NCI-H187 treated with DMSO at 0.1 percent for 48 hours (cell line): ENCODE data around the gene UPF2.
"Not testable (repeated sequence)": the region's sequence is repeated elsewhere in the genome, so short reads cannot be mapped to it uniquely, and the experiment has no call there.

ENCODE experiments used
- DNase-seq: peaks from one replicate; lab custom pipeline; 2025; lab: John Stamatoyannopoulos, UW

UPF2 gene

DNA sequence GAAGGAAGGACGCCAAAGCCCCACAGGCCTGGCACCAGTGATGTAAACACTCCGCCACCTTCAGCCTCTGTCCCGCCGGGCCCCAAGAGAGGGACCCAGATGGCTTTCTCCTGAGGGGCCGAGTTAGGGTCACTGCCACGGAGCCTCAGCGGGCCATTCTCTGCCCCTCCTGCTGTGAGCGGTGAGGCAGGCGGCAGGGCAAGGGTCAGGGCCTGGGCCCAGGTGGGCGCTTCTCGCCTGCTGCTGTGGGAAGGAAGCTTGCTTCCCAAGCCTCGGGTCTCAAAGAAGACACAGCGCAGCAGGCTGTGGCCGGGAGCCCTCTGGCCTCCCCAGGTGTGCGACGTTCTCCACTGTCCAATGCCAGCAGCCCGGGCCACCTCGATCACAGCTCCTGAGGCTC is 134.7 kb downstream of the UPF2 start:
- DNase-seq, result no peak

DNA sequence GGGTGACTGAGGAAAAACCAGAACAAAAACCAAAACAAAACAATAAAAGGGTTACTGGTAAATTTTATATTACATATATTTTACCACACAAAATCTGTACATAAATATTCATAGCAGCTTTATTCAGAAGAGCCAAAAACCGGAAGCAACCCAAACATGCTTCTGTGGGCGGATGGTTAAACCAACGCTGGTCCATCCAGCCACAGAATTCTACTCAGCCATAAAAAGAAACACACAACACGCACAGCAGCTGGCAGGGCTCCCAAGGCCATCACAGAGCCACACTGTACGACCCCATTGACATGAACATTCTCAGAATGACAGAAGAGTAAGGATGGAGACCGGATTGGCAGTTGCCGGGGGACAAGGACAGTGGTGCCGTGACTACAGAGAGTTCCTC is 135.9 kb downstream of the UPF2 start:
- no peak for DNase-seq

DNA sequence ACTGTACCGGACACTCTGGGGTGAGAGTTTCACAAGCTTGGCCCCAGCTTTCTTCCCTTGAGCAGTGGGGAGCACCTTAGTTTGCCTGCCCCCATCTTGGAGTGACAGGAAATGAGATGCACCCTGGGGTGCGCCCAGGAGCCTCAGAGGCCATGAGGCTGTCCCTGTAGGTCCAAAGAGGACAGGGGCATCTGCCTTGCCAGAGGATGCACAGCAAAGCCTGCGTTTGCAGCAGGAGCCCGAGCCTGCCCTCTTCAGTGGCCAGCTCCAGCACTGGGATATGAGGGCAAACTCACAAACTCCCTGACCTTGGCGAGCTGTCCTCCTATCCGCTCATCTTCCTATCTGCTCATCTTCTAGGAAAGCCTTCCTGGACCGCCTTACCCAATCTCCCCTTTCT is 140.0 kb downstream of the UPF2 start:
- no peak for DNase-seq

DNA sequence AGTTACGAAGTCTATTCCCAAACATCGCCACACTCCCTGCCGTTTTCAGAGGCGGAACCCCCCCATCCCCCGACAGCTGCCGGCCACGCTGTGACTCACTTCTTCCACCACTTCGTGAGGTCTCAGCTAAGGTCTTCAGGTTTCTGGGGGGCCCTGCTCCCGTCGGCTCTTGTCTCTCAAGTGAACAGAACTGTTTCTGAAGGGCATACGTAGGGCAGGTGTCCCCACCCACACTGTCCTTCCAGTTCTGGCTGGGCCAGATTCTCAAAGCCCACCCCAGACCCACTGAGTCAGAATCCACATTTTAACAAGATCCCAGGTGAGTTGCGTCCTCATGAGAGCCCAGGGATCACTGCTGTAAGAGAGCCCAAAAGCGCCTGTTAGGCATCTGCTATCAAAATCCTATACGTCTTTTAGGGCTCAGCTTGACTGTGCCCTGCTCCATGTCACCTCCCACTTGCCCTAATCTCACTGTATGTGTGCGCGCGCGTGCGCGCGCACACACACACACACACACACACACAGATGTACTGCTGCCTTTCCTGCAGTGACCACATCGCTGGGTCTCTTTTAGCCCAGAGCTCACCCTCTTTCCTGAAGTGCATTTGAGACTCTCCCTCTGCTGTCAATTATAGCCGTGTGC is 140.7 kb downstream of the UPF2 start:
- no peak for DNase-seq

DNA sequence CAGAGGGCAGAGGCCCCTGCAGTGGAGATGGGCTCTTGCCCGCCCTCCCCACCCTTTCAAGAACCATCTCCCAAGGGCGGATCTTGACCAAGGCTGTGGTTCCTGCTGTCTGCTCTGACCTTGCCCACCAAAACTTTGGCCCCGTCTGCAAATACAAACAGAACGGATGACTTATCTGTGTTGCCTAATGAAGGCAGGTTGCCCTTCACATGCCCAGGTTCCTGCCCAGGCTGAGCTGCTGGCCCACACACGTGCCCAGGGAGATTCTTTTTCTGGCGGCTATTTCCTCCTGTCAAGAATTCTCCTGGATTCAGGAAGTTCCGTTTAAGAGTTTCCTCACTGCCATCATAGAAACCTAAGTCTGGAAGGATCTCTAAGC is 141.2 kb downstream of the UPF2 start:
- no peak for DNase-seq

DNA sequence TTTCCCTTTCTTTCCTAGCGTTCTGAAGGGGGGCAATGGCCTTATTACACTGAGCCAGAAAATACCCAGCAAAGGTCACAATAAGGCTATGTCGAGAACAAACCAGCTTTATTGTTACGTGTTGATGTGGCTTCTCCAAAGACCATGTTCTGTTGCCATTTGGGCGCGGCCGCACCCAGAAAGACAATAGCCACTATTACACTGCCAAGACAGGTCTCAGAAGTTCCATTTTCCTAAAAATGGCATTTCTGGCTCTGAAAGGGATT is 141.6 kb downstream of the UPF2 start:
- no peak for DNase-seq

DNA sequence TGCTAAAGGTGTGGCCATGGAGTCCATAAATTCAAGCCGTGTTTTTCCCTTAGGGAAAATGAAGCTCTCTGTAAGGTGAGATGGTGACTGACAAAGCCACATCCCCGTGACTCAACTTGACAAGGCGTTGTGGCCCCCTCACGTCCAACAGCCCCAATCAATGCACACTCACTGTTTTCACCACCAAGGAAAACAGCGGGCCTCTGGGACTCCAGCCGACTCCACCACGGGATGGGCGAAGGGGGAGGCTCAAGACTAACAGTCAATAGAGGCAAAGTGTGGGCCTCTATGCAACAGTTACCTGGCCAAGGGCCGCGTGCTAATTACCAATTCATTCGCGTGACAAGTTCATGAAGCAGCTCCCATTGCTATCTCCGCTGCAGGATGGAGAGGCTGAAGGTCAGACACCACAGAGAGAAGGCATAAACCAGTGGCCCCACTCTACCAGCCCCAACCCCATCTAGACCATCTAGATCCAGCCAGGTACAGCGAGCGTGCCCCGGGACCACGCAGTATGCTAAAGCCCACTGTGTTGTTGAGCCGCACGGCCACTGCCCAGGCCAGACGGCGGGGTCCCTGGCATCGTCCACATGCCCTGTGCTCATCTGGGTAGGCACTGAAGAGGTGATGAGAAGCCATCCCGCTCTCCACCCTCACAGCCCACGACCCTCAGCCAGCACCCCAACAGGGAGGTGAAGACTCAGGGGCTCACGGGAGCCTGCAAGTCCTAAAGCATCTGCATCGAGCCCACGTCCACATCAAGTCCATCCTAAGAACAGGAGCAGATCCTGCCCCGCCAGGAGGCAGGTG is 143.3 kb downstream of the UPF2 start:
- DNase-seq, result no peak

DNA sequence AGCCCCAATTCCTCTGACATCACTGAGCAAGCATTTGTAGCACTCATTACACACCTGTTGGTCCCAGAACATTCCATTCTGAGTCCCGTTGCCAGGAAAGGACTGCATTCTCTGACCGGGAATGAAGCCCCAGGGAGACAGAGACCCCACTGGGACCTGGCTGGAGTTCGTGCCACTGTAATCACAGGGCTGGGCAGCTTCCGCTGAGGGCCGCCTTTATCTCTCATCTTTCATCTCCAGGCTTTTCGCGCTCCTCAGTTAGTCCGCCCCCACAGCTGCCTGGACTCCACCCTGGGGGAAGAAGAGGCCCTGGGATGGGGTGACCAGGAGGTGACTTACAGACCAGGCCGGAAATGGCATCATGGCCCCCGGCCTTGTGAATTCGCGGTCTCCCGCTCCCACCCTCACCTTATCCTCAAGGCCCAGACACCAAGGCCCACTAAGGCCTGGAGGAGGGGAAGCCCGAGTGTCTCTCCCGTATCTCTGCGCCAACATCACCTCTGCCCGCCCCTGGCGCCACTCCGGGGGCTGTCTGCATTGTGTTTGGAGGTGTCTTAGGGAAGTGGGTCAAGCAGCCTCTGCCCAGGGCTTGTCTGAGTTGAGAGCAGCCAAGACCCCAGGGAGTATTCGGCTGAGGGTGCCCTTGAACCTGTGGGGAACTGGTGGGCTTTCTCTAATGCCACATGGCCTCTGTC is 144.1 kb downstream of the UPF2 start:
- DNase-seq, result no peak

DNA sequence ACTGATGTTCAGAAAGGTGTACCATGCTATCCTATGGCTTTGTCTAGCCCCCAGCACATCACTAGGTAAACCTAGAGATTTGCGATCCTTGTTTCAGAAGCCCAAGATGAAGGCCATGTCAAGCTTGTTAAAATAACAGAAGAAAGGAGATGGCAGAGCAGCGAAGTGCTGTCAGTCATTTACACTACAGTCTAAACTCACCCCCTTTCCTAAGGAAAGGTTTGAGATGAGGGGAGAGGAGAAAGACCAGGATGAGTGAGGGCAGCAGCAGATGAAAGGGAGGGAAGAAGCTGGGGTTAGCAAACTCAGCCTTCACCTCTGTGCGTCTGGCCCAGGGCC is 144.6 kb downstream of the UPF2 start:
- no peak for DNase-seq

DNA sequence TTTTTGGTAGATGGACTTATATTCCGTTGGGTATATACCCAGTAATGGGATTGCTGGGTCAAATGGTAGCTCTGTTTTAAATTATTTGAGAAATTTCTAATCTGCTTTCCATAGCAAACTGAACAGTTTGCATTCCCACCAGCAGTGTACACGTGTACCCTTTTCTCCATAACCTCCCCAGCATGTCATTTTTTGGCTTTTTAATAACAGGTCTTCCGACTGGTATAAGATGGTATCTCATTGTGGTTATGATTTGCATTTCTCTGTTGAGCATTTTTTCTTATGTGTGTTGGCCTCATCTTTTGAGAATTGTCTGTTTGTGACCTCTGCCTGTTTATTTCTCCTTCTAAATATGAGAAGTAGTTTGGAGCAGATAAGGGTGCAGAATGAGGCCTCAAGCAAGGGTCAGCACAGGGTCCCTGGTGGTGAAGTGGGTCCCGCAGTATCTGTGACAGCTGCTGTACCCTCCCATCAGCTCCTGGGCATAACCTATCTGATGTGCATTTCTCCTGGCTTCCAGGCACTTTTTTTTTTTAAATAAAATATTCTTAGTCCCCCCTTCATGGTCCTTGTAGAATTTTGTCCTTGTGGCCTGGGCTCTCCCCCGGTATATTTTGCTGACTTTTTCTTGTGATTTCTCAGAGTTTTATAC is 145.9 kb downstream of the UPF2 start:
- no peak for DNase-seq

DNA sequence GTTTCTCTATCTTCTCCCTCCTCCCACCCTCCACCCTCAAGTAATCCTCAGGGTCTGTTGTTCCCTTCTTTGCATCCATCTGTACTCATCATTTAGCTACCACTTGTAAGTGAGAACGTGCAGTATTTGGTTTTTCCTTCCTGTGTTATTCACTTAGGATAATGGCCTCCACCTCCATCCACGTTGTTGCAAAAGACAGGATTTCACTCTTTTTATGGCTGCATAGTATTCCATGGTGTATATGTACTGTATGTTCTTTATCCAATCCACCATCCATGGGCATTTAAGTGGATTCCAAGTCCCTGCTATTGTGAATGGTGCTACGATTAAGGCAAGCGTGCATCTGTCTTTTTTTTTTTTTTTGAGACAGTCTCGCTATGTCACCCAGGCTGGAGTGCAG is 147.0 kb downstream of the UPF2 start:
- no peak for DNase-seq

DNA sequence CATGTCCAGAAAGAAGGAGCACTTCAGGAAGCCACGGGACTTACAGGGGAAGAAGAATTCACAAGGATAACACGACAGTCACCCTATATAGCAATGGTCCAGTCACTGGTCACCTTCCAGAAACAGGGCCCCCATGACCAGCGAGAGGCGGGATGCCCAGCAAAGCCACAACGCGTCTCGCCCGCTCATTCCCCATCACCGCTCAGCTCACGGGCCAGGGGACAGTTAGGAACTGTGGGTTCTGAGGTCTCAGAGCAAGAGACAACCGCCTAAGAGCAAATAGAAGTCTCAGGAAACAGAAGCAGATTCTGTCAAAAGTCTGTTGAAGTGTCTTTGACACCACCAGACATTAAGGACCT is 147.5 kb downstream of the UPF2 start:
- no peak for DNase-seq

DNA sequence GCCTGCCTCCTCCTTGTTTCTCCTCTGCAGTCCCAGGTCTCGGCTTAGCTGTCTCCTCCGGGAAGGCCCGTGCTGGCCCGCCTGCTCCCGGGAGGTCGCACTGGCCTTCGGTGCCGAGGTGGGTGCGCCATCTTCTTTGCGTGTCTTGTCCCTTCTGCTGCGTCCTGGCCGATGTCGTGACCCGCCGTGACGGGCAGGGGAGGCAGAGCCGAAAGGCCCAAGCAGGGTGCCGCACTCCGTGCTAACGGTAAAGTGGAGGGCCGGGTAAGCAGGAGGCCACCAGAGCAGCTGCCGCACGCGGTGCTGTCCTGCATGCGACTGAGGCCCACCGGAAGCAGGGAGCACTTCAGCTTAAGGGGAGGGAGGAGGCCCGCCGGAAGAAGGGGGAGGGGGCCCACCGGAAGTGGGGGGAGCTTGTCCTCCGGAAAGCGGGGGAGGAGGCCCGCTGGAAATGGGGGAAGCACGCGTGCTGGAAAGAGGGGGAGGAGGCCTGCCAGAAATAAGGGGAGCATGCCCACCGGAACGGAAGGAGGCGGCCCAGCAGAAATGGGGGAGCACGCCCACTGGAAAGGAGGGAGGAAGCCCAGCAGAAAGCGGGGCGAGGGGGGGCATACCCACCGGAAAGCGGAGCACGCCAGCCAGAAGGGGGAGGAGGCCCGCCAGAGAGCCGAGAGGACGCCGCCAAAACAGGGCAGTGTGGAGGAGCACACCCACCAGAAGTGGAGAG is 148.1 kb downstream of the UPF2 start:
- no peak for DNase-seq

DNA sequence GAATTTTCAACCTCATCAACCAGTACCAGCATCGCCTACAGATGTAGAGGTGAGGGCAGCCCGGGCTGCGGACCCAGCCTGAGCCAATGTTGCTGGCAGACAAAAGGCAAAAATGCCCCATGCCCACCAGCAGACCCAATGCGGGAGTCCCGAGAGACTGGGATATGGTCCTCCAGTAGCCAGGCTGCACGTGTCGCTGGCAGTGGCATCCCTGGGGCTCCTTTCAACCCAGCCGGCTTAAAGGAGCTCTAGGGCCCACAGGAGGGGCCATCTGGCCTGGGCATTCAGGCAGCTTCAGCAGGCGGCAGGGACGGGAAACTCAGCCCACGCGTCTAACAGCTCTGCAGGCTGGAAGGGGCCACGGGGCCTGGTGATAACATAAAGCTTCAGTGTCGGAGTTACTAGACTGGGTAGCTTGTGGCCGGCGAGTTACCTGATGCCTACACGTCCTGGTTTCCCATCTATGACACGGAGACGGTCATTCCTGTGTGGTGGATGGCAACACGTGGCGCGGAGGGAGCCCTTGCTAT is 148.8 kb downstream of the UPF2 start:
- no peak for DNase-seq

DNA sequence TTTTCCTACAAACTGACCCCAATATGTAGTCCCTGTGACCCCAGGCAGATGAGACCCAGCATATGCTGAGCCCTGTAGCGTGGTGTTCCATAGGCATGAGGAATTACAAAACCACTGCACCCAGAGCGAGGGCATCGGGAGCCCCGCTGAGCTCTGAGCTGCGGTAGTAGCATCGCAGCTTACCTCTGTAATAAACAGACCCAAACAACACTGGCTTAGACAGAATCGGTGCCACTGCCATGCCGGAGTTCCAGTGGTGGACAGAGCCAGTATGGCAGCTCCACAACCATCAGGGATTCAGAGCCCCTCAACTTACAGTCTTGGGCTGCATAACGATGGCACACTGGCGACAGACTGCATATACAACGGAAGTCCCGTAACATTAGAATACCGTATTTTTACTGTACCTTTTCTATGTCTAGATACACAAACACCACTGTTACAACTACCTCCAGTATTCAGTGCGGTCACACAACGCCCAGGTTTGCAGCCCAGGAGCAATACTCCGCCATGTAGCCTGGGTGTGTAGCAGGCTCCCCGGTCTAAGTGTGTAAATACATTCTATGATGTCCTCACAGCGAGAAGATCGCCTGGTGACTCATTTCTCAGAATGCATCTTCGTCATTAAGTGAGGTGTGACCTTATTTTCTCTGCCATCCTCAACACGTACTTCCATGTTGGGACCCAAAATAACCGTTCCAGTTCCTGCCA is 150.7 kb downstream of the UPF2 start:
- no peak for DNase-seq

DNA sequence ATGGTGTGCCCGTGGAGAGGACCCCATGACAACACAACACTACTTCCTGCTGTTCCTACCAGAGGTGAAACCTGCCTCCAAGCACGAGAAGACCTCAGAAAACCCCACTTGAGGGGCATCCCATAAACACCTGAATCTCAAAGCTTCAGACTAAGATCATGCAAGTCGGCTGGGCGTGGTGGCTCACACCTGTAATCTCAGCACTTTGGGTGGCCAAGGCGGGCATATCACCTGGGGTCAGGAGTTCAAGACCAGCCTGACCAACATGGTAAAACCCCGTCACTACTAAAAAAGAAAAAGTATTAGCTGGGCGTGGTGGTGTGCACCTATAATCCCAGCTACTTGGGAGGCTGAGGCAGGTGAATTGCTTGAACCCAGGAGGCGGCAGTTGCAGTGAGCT is 153.3 kb downstream of the UPF2 start:
- not testable (repeated sequence) for DNase-seq

DNA sequence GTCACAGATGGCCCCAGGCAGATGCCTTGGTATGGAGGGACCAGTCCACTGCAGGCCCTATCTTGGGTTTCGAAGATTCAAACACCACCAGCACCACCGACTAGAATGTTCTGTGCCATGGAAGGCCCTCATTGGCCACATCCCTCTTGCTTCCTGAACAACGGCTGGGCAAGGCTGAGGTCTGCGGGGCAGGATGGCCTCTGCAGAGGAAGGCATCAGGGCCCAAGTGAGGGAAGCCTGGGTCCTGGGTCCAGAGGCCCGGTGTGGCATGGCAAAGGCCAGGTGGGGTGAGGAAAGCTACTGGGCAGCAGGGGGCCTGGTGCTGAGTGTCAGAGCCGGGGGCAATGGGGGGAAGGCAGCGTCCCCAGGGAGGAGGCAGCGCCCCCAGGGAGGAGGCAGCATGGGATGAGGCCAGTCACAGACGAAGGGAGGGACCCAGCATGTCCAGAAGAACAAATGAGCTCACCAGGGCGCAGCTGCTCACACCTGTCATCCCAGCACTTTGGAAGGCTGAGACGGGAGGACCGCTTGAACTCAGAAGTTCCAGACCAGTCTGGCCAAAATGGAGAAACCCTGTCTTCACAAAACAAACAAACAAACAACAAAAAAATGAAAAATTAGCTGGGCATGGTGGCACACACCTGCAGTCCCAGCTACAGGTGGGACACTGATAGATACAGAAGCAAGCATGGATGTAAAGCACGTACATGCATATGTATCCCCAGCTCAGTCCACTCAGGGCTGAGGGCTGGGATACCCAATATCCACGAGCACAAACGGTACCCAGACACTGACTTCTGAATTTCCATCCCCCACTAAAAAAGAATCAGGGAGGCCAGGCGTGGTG is 155.0 kb downstream of the UPF2 start:
- DNase-seq, result no peak

DNA sequence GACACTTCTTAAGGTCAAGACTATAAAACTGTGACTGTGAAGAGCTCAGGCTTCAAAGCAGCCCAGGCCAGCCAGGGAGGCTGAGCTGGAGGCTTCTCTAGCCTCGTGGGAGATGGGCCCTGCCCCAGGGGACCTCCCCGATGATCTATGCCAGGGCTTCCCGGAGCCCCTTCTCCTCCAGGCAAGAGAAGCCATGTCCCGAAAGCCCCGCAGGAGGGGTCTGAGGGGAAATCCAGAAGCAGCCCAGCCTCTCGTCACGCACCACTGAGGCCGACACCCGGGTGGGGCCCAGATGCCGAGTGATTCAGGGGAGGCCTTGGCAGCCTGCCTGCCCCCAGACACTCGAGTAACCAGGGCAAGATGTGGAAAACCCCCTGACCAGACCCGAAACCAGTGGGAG is 155.8 kb downstream of the UPF2 start:
- DNase-seq, result no peak

DNA sequence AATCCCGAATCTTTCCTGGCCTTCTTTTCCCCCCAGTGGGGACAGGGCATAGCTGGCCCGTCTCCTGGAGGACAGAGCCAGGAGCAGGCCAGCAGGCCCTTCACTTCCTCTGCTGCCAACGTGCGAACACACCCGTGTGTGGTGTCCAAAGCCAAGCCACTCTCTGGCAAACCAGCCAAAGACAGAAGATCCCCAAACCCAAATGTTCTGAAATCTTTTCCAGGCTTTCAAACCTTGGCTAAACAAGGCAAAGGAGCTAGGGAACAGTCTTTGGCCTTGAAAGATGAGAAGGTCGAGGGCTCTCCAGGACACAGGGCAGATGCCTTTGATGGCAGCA is 156.5 kb downstream of the UPF2 start:
- no peak for DNase-seq

DNA sequence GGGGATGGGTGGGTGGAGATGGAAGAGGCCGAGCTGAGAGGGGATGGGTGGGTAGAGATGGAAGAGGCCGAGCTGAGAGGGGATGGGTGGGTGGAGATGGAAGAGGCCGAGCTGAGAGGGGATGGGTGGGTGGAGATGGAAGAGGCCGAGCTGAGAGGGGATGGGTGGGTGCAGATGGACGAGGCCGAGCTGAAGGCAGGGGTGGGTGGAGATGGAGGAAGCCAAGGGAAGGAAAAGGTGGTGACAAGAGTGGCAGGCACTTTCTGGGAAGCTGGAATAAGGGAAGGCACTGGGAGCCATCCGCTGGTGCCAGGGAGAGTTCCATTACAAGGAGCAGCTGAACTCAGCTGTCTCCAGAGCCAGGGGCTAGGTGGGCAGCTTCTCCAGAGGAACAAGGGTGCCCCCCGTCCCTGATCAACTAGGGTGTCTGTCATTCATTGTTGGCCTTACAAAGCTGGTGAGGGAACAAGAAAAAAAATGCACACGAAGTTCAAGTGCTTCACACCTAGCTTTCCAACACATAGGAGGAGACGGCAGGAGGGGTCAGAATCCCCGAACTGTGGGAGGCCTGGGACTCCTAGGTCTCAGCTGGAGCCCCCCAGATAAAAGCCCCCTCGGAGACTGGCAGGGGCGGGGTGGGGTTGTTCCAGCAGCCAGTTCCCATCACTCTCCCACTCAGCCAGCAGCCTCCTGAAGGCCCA is 157.0 kb downstream of the UPF2 start:
- DNase-seq, result no peak
